AG08395 (cell line): ENCODE measurements around the gene MOCS2.

Source experiments
- DNase-seq: peaks from one replicate; pipeline ENCODE4 v3.0.0; 2012; ENCODE audit warnings: mixed read lengths, low spot score

The MOCS2 gene

DNA sequence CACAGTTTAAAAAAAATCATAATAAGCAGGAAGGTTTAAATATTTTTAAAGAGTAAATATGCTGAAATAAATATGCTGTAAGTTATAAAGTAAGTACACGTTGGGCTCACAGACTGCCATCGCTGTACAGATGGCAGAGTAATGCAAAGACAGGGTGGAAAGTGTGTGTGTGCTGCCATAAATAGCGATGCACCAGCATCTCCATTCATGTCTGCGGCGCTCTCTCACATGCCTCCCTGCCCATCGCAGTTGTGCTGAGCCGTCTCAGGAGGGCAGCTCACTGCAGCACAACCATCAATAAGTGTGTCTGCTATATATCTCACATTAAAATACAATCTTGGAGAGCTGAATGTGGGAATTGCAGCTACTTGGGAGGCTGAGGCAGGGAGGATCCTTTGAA, 14.3 kb downstream of the MOCS2 start:
- no peak for DNase-seq

GRCh38 chr5:53092242-53092641, 17.3 kb downstream of the MOCS2 start:
- DNase-seq: no peak

DNA sequence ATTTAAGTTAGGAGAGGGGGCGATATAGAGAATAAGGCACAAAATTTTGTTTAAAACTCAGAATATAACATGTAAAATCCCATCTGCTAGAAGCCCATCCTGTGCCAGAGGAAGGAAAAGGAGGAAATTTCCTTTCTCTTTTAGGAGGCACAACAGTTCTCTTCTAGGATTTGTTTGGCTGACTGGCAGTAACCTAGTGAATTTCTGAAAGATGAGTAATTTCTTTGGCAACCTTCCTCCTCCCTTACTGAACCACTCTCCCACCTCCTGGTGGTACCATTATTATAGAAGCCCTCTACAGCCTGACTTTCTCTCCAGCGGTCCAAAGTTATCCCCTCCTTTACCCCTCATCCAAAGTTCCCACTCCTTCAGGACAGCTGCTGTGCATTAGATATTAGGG, 18.3 kb downstream of the MOCS2 start:
- peak; percentile 60 for DNase-seq

DNA sequence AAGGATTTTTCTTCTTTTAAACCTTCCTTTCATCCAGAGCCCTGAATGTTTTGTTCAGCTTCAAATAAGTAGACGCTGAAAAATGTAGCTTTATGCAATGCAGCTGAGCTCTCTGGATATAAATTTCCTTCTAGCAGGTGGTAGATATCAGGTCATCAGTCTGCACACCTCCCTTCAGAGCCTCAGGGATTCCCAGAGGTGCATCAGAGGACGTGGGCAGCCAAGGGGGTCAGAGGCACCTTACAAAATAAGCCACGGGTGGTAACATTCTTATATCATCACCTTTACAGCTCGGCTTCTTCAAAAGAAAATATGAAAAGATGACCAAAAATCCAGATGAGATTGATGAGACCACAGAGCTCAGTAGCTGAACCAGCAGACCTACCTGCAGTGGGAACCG, 19.3 kb downstream of the MOCS2 start:
- no peak for DNase-seq

DNA sequence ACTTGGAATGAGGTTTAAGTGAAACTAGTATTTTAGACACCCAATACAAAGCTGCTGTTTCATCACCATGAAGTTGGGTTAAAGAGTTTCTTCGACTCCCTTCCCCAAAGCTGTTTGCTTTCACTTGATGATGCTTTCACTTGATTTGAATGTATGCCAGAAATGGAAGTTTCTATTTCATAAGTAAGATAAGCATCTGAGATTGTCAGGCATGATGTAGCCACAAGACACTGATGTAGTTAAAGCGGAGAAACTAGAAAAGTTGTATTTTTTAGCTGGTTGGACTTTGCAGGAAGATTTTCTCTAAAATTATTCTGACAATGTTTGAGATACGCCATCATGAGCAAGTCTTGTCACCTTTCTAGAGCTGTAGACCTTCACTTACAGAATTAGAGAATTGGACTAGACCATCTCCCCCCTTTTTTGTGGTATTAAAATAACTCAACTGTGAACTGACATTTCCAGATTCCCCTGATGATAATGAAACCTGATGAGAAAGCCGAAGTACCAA, 20.0 kb downstream of the MOCS2 start:
- DNase-seq: no peak

DNA sequence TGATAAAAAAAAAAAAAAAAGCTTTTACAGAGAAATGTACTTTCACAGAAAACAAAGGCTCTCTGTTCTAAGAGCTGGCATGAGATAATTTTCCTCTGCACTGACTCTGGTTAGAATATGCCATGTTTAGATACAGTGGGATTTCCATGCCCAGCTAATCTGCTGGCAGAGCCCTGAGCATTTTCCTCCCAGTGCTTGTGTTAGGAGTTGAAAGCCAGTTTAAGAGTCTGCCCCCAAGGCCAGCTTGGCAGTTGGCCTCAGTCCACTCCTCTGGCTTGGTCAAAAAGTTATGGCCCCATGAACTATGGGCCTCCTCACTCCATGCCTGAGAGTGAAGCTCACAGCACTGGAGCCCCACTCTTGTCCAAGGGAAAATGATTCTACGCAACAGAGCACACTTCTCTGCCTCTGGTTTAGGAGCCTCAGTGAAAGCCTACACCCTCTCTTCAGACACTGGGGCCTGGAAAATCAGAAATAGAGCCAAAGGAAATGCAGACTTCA, 21.9 kb downstream of the MOCS2 start:
- DNase-seq: no peak

- DNase-seq: no peak
Observed at GRCh38 chr5:53087171-53087570, 22.4 kb downstream of the MOCS2 start.

- no peak for DNase-seq
Observed at GRCh38 chr5:53084546-53085255, 24.9 kb downstream of the MOCS2 start.

DNA sequence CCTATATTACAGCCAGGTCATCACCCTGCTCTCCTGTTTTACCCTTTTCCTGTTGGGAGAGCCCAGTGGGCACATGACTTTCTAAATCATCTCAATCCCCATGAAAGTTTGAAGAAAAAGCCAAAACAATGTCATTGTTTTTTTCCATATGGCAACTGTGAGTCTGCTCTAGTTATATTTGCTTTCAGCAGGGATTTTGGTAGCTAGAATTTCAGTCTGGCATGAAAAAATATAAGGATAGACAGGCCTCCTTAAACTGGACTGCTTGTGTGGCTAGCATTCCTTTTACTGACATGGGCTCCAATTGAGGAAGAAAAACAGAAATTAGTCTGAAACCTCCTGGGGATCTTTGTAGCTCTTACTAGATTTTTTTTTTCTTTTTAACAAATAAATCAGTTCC, 25.6 kb downstream of the MOCS2 start:
- DNase-seq: no peak

DNA sequence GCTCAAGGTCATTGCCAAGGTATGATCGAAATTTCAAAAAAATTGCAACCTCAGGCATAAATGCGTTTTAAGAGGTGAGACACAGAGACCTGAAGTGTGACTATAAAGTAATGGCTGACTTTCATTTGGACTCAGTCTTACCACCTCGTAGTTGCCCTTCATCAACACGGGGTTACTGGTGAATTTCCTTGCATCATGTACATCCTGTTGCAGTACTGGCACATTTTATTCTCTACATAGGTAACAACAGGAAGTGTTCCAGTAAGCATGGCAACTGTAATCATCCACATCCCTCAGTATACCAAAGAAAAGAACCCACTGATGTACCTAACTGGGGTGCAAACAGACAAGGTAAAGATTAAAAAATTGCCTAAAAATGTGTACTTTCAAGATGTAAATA, 29.3 kb downstream of the MOCS2 start:
- DNase-seq: no peak

GRCh38 chr5:53076014-53076583, 33.5 kb downstream of the MOCS2 start:
- no peak for DNase-seq

DNA sequence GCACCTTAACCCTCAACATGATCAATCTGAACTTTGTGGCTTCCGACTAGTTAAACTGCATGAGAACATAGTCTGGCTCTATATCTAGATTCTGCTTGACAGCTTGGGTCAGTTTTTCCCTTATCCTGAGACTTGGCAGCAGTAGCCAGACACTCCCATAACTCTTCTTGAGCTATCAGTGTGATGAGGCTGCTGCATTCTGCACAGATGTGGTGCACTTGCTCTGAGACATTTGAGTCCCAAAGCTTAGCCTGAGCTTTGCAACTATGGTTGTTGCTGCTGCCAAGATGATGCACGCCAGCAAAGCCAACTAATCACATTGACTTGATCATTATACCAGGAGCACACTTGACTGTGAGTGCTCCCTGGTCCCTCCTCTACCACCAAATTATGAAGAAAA, 36.2 kb downstream of the MOCS2 start:
- peak; percentile 13 for DNase-seq

GRCh38 chr5:53071738-53072137, 37.8 kb downstream of the MOCS2 start:
- peak; percentile 66 for DNase-seq

DNA sequence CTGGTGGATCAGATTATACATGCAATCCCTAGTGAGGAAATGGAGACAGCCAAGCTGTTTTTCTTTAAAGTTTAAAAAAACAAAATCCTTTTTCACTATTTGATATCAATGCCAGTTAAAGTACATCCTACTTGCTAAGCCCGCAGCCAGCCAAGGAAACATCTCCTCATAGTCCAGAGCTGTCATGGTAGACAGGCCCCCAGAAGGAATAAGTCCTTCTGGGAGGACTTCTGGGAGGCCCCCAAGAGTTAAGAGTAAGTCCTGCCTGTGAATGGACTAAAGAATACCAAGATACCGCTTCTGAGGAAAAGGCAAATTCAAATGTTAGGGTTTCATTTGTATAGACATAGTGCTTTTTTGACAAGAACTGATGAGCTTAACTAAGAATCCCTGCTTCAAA, 38.3 kb downstream of the MOCS2 start:
- DNase-seq: no peak

- peak; percentile 36 for DNase-seq
Observed at GRCh38 chr5:53069626-53070025, 39.9 kb downstream of the MOCS2 start.

DNA sequence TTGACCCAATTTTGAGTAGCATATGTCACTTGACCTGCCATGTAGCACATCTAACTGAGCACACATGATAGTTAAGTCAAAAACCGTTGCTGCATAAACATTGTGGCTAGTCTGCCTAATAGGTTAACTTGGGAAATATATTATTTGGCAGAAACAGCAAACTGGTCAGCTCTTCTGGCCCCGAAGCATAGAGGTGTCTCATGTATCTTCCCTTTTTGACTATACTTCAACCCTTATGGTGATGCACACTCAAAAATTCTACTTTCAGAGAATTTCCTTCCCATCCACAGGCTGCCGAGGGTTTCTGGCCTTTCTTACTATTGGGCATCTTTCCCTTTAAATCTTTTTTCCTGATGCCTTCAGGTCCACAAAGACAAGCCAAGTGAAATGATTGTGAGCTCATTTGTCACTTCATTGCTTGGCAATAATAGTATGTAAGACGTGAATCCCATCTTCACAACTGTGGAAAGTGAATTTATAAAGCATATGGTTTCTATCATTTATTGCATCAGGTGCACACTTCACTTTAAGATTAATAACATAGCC, 41.2 kb downstream of the MOCS2 start:
- DNase-seq: no peak

- DNase-seq: no peak
Observed at GRCh38 chr5:53067641-53068040, 41.9 kb downstream of the MOCS2 start.

- DNase-seq: no peak
Observed at GRCh38 chr5:53066088-53066487, 43.5 kb downstream of the MOCS2 start.

GRCh38 chr5:53063791-53064190, 45.8 kb downstream of the MOCS2 start:
- DNase-seq: no peak

DNA sequence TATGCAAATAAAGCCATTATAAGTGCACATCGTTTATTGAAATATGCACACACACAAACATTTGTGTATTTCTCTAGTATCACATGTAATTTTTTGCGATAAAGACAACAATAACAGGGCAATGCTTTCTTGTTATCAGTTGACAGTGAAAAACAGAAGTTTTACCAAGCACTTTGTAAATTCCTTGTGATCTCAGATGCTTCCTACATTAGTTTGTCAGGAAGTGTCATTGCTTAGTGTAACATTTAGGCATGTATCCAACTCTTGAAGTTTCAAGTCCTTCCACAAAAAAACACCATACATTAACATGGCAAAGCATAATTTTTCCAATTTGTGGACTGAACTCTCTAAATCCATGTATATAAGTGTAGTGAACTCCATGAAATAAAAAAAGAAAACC, 46.4 kb downstream of the MOCS2 start:
- DNase-seq: no peak

DNA sequence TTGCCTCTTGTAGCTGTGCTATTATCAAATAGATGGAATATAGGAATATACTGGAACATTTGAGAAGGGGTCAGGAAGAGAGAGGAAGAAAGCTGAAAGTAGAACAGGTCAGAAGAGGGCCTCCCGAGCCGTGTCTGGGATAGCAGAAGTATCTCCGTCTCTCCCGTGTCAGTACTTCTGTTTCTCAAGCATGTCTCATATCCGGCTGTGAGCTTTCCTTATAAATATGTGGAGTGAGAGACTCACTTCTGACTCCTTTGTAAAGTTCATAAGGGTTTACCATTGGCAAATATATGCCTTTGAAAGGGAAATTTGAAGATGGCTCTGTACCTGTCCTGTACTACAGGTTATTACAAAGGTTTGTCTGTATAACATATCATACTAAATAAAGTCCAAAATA, 50.3 kb downstream of the MOCS2 start:
- DNase-seq: no peak

- DNase-seq: no peak
Observed at GRCh38 chr5:53055365-53055764, 54.2 kb downstream of the MOCS2 start.

GRCh38 chr5:53053364-53053763, 56.2 kb downstream of the MOCS2 start:
- no peak for DNase-seq

DNA sequence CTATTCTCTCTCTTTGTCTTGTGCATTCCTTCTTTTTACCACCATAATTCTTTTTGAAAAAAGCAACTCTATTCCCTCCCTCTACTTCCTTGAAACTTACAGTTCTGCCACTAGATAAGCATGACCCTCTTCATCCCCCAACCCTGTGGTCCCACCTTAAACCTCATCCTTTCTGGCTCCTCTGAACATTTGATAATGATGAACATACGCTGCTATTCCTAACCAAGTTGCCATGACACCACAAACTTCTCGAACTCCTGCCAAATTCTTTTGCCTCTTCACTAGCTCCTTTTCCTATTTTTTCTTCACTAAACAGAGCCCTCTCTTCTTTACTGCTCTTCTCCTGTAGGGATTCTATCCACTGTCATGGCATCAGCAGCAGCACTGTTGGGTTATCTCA, 57.1 kb downstream of the MOCS2 start:
- DNase-seq: no peak
